GM12801 (cell line): Measurements from ENCODE around the gene NRDE2.

Experiments used
- TF ChIP-seq, protein P1 (sequence below): IDR thresholded peaks from one replicate; pipeline ENCODE4 v1.5.1; 2011; ENCODE audit warnings: control low read depth; ENCODE audit not compliant: insufficient read length; ENCODE audit errors: extremely low read depth

NRDE2 gene

DNA sequence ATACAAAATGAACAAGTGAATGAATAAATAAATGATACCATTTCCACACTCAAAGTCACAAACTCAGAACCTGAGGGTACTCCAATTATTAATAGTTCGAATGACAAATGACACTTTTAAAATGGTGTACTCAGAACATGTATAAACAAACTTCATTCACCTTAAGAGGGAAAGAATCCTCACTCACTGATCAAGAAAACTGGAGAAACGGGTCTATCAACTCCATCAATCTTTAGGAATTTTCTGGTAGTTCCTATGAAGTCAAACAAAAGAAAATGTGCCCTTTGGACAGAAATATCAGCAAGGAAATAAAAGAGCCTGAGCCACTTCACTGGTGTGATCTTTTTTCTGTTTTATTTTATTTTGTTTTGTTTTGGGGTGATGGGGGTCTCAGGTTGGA, 5.2 kb upstream of the NRDE2 start:
- TF ChIP-seq, protein P1, sequence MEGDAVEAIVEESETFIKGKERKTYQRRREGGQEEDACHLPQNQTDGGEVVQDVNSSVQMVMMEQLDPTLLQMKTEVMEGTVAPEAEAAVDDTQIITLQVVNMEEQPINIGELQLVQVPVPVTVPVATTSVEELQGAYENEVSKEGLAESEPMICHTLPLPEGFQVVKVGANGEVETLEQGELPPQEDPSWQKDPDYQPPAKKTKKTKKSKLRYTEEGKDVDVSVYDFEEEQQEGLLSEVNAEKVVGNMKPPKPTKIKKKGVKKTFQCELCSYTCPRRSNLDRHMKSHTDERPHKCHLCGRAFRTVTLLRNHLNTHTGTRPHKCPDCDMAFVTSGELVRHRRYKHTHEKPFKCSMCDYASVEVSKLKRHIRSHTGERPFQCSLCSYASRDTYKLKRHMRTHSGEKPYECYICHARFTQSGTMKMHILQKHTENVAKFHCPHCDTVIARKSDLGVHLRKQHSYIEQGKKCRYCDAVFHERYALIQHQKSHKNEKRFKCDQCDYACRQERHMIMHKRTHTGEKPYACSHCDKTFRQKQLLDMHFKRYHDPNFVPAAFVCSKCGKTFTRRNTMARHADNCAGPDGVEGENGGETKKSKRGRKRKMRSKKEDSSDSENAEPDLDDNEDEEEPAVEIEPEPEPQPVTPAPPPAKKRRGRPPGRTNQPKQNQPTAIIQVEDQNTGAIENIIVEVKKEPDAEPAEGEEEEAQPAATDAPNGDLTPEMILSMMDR, result no peak

DNA sequence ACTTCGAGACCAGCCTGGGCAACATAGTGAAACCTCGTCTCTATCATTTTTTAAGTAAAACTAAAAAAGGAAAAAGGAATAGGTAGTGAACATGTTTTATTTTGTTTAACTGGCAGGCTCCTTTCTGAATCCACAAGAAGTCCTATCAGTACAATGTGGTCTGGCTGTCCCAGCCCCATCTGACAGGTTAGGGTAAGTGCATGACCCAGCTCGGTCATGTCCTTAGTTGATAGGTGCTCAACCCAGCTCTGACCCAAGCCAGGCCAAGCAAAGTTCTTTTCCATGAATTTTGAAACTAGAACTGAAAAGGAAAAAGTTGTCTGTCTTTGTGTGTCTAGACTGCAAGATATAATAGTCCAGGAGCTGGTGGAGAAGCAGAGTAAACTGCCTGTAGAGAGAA, 4.7 kb upstream of the NRDE2 start:
- TF ChIP-seq, protein P1, result no peak

DNA sequence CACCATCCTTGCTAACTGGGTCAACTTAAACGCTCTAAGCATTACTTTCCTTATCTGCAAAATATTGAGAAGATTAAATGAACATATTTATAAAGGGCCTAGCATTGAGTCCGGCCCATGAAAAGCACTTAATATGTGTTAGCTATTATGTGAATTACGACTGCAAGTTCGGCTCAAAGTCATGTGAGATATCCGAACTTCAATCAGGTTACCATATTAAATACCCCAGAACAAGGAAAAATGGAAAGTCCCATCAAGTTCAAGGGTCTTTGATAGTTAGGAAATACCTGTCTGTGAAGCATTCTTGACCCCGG, 487 bp upstream of the NRDE2 start:
- TF ChIP-seq, protein P1, result no peak

GRCh38 chr14:90330203-90331196, 1.2 kb downstream of the NRDE2 start:
- TF ChIP-seq, protein P1, result no peak

GRCh38 chr14:90321891-90322290, 9.8 kb downstream of the NRDE2 start:
- TF ChIP-seq, protein P1, result no peak

GRCh38 chr14:90319634-90320541, 11.9 kb downstream of the NRDE2 start:
- TF ChIP-seq, protein P1, result no peak

DNA sequence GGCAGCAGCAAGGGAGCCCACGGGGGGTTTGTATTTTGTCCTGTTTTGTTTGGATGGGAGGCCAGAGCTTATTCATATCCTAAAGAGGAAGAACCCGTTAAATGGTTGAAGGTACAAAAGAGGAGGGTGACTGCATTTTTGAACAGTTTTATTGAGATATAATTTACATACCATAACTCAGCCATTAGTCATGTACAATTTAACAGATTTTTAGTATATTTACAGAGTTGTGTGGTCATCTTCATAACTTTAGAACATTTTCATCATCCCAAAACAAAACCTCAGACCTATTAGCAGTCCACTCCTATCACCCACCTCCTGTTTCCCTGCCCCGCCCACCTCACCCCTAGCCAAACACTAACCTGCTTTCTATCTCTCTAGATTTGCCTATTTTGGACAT, 12.6 kb downstream of the NRDE2 start:
- TF ChIP-seq, protein P1, result no peak
